ENCODE measurements around the gene ANXA6.

Gene ANXA6

DNA sequence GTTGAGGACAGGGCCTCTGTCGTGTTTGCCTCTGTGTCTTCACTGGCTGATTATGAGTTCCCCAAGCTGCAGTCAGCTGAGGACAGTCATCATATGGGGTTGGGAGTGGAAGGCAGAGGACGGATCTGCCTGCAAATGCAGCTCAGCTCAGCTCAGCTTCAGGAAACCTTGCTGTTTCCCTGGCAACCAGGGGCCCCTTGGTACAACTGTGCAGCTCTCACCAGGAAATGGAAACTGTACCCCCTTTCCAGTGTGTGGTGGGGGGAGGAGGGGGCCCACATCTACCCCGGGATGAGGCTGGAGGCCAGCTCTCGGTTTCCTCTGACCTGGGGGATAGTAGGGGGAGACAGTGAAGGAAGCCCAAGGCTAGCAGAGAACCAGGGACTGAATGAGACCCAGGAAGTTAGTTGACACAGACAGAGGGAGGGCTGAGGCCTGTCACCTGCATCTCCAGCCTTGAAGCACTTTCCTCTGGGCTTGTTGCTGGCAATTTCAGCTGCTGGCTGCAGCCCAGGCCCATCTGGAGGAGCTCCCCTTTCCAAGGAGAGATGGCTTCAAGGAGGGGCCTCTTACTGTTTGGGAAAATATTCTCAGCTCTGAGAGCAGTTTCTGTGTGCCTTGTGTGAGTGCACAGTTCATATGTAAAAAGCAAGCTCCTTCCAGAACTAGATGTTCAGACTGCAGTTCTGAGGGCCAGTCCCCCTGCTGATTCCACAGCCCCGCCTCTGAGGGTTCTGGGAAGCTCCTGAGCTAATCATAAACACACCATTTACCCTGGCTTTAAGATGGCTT, 6.9 kb downstream of the ANXA6 start:
- peaks cover 96% of the 10 kb centered on the region for H3K36me3 Mint-ChIP-seq

DNA sequence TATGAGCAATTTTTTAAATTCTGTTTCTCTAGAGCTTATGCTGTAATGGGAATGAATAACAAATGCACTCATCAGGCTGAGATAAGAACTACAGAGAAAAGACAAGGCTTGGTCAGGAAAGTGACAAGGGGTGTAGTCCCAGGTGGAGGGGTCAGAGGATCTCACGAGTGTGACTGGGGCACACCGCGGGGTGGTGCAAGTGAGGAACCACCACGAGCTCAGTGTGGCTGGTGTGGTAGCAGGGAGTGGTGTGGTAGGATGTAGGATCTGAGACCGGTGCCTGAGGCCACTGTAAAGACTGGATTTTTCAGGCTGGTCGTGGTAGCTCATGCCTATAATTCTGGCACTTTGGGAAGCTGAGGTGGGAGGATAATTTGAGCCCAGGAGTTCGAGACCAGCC, 9.0 kb downstream of the ANXA6 start:
- no peak for DNase-seq (ENCODE audit: low spot score in 2 of 2)
- Mint-ChIP-seq H3K27ac (peak overlapping the region; percentile 90), H3K4me1 (peaks cover 96% of the 10 kb centered on the region), H3K9me3 (no peaks in the 10 kb centered on the region), H3K4me3 (peak overlapping the region; percentile 96), H3K36me3 (peaks cover 97% of the 10 kb centered on the region)
- no peak for ATAC-seq

More for the DNA sequence above, 6.9 kb downstream of the ANXA6 start:
- H3K4me1 Mint-ChIP-seq, result peaks cover 95% of the 10 kb centered on the region
- H3K9me3 Mint-ChIP-seq, result no peaks in the 10 kb centered on the region
- H3K4me3 Mint-ChIP-seq, result peak overlapping the region; percentile 96
- H3K27ac Mint-ChIP-seq, result peak overlapping the region; percentile 90
- DNase-seq (ENCODE audit: low spot score in 2 of 2) (peak in 1 of 2 donors; percentile 84), ATAC-seq (peak; percentile 63)

DNA sequence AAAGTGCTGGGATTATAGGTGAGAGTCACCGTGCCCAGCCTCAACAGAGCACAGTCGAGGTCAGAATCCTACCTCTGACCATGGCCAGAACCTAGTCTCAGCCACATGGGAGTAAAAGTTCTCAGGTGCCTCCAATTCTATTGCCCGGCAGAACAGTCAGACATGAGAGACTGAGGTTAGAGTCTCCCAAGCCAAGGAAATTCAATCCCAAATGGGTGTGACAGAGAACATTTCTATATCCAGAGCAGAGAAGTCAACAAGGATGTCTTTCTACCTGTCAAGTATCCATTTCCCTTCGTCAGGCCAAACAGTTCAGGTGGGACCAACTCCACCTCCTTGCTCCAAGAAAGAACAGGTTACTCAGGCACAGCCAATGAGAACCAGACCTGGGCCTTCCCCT, 10.5 kb downstream of the ANXA6 start:
- DNase-seq (ENCODE audit: low spot score in 2 of 2) (no peak), ATAC-seq (no peak)
- Mint-ChIP-seq H3K4me1 (peaks cover 96% of the 10 kb centered on the region), H3K4me3 (no peak overlapping the region), H3K27ac (peak overlapping the region; percentile 90), H3K9me3 (no peaks in the 10 kb centered on the region), H3K36me3 (peaks cover 96% of the 10 kb centered on the region)

DNA sequence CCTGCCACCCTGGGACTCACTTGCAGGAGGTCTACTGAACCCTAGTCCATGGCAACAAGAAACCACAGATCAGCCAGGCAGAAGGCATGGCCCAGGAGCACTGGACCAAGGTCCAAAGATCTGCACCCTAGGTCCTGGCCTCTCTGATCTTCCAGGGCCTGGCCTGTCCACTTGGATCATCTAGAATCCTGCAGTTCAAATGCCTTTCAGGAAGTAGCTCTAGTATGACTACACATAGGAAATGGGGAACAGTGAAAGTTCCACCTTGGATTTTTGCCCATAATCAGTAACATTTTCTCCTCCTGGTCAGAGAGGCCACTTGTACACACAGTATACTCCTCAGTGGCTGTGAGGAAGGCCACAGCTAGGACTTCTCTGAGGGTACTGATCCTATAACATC, 11.5 kb downstream of the ANXA6 start:
- Mint-ChIP-seq H3K4me3 (peak overlapping the region; percentile 8), H3K36me3 (peaks cover 96% of the 10 kb centered on the region), H3K27ac (peak overlapping the region; percentile 90)

GRCh38 chr5:151144922-151145321, 12.7 kb downstream of the ANXA6 start:
- no peaks in the 10 kb centered on the region for H3K9me3 Mint-ChIP-seq
- DNase-seq (ENCODE audit: low spot score in 2 of 2) (no peak), ATAC-seq (no peak)
- H3K27ac Mint-ChIP-seq, result peak overlapping the region; percentile 90
- peak overlapping the region; percentile 8 for H3K4me3 Mint-ChIP-seq
- peaks cover 99% of the 10 kb centered on the region for H3K36me3 Mint-ChIP-seq
- H3K4me1 Mint-ChIP-seq, result peaks cover 96% of the 10 kb centered on the region

More for the DNA sequence above, 11.5 kb downstream of the ANXA6 start:
- DNase-seq (ENCODE audit: low spot score in 2 of 2), result no peak
- no peaks in the 10 kb centered on the region for H3K9me3 Mint-ChIP-seq
- ATAC-seq, result no peak
- H3K4me1 Mint-ChIP-seq, result peaks cover 96% of the 10 kb centered on the region

- peak overlapping the region; percentile 90 for H3K27ac Mint-ChIP-seq
- DNase-seq (ENCODE audit: low spot score in 2 of 2) (no peak), ATAC-seq (no peak)
- peaks cover 97% of the 10 kb centered on the region for H3K4me1 Mint-ChIP-seq
- no peaks in the 10 kb centered on the region for H3K9me3 Mint-ChIP-seq
- peak overlapping the region; percentile 73 for H3K4me3 Mint-ChIP-seq
- H3K36me3 Mint-ChIP-seq, result peaks cover 99% of the 10 kb centered on the region
These were observed 13.3 kb downstream of the ANXA6 start for GRCh38 chr5:151144275-151144674.

DNA sequence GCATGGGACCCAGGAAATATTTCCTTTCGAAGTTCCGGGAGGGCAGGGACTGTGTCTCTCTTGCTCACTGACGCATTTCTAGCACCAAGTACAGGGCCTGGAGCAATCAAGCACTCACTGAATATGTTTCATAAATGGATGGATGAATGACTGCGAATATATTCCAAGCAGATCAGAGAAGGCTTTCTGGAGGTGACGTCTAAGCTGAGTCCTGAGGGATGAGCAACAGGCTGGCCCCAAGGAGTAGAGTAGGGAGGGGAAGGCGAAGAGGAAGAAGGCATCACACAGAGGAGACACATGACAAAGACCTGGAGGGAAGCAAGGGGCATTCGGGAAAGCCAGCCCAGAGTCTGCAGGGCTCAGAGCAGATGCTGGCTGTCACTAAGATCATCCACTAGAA, 13.9 kb downstream of the ANXA6 start:
- H3K4me1 Mint-ChIP-seq, result peaks cover 97% of the 10 kb centered on the region
- peak overlapping the region; percentile 90 for H3K27ac Mint-ChIP-seq
- DNase-seq (ENCODE audit: low spot score in 2 of 2), result no peak
- no peaks in the 10 kb centered on the region for H3K9me3 Mint-ChIP-seq
- peaks cover 99% of the 10 kb centered on the region for H3K36me3 Mint-ChIP-seq
- ATAC-seq, result no peak
- H3K4me3 Mint-ChIP-seq, result peak overlapping the region; percentile 73

DNA sequence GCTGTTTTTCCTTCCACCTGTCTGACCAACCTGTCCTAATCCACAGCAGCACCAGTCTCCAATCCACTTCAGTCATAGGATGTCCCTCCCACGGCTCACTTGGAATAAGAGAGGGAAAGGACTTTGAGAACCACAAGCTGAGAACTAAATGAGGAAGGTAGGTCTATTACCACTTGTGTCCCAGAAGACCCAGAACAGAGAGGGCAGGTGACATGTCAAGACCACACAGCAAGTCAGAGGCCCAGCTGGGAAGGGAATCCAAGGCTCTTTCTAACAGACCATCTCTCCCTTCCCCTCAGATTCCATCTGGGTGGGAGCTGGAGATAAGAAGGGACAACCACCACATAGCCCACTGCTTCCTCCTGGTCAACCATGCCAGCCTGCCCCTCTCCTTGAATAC, 14.6 kb downstream of the ANXA6 start:
- peaks cover 97% of the 10 kb centered on the region for H3K4me1 Mint-ChIP-seq
- no peaks in the 10 kb centered on the region for H3K9me3 Mint-ChIP-seq
- no peak for DNase-seq (ENCODE audit: low spot score in 2 of 2)
- ATAC-seq, result no peak
- peak overlapping the region; percentile 73 for H3K4me3 Mint-ChIP-seq
- peaks cover 99% of the 10 kb centered on the region for H3K36me3 Mint-ChIP-seq
- H3K27ac Mint-ChIP-seq, result peak overlapping the region; percentile 90

DNA sequence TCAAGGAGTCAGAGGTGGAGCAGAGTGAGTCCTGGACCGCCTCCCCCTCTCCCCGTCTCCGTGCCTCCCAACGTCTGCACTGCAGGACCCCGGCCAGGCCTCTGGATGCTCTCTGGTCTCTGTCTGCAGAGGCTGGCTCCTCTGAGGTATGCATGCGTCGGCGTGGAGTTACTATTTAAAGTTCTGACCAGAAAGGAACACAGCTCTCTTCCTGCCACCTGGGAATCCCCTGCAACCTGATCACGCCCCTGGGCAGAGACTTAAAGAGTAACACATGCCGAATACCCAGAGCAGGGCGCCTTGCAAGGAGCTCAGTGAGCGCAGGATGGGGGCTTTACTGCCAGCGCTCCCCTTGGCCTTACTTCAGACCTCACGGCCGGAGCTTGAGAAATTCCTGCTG, 16.0 kb downstream of the ANXA6 start:
- Mint-ChIP-seq H3K27ac (peak overlapping the region; percentile 88), H3K4me3 (peak overlapping the region; percentile 73), H3K4me1 (peaks cover 97% of the 10 kb centered on the region), H3K36me3 (peaks cover 99% of the 10 kb centered on the region), H3K9me3 (no peaks in the 10 kb centered on the region)
- DNase-seq (ENCODE audit: low spot score in 2 of 2), result peak in 1 of 2 donors; percentile 79
- peak; percentile 91 for ATAC-seq

- ATAC-seq (no peak), DNase-seq (ENCODE audit: low spot score in 2 of 2) (no peak)
- Mint-ChIP-seq H3K4me3 (peak overlapping the region; percentile 73), H3K9me3 (no peaks in the 10 kb centered on the region), H3K4me1 (peaks cover 97% of the 10 kb centered on the region), H3K27ac (peak overlapping the region; percentile 88), H3K36me3 (peaks cover 99% of the 10 kb centered on the region)
These were observed 16.7 kb downstream of the ANXA6 start for GRCh38 chr5:151140686-151141459.

- DNase-seq (ENCODE audit: low spot score in 2 of 2) (no peak), ATAC-seq (no peak)
- Mint-ChIP-seq H3K27ac (peak overlapping the region; percentile 70), H3K36me3 (peaks cover 99% of the 10 kb centered on the region), H3K9me3 (no peaks in the 10 kb centered on the region), H3K4me1 (peaks cover 93% of the 10 kb centered on the region), H3K4me3 (peak overlapping the region; percentile 73)
These were observed 17.9 kb downstream of the ANXA6 start for GRCh38 chr5:151139646-151140045.

GRCh38 chr5:151139015-151139414, 18.6 kb downstream of the ANXA6 start:
- no peaks in the 10 kb centered on the region for H3K9me3 Mint-ChIP-seq
- ATAC-seq, result peak; percentile 63
- H3K4me1 Mint-ChIP-seq, result peaks cover 87% of the 10 kb centered on the region
- no peak for DNase-seq (ENCODE audit: low spot score in 2 of 2)
- peak overlapping the region; percentile 73 for H3K4me3 Mint-ChIP-seq
- peaks cover 99% of the 10 kb centered on the region for H3K36me3 Mint-ChIP-seq
- H3K27ac Mint-ChIP-seq, result peak overlapping the region; percentile 70

DNA sequence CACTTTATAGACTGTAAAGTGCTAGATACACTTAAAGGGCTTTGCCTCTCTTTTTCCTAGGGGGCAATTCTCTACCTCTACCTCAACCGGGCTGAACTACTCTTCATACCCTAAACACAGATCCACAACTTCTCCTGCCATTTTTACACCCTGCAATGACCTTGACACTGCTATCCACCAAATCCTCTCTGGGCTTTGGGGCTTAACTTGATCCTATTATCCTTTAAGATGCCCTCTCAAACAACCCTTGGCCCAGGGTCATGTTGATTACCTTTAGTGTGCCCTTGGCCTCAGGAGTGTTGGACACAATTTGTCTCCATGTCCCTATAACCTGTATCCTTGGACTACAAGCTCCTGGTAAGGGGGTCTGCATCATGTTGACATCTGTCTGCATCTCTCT, 19.5 kb downstream of the ANXA6 start:
- peaks cover 99% of the 10 kb centered on the region for H3K36me3 Mint-ChIP-seq
- peaks cover 78% of the 10 kb centered on the region for H3K4me1 Mint-ChIP-seq
- peak overlapping the region; percentile 70 for H3K27ac Mint-ChIP-seq
- ATAC-seq, result no peak
- H3K9me3 Mint-ChIP-seq, result no peaks in the 10 kb centered on the region
- no peak for DNase-seq (ENCODE audit: low spot score in 2 of 2)
- no peak overlapping the region for H3K4me3 Mint-ChIP-seq

GRCh38 chr5:151137067-151137825, 20.3 kb downstream of the ANXA6 start:
- Mint-ChIP-seq H3K4me1 (peaks cover 74% of the 10 kb centered on the region), H3K27ac (peak overlapping the region; percentile 70), H3K36me3 (peaks cover 100% of the 10 kb centered on the region), H3K9me3 (no peaks in the 10 kb centered on the region), H3K4me3 (no peak overlapping the region)
- DNase-seq (ENCODE audit: low spot score in 2 of 2), result no peak
- no peak for ATAC-seq

- Mint-ChIP-seq H3K4me1 (peaks cover 64% of the 10 kb centered on the region), H3K4me3 (no peak overlapping the region), H3K36me3 (peaks cover 100% of the 10 kb centered on the region), H3K9me3 (no peaks in the 10 kb centered on the region), H3K27ac (peak overlapping the region; percentile 1)
- no peak for DNase-seq (ENCODE audit: low spot score in 2 of 2)
- ATAC-seq, result no peak
These were observed 23.4 kb downstream of the ANXA6 start for GRCh38 chr5:151134228-151134627.
